ENCODE results near the gene CWF19L2.
"Not testable (repeated sequence)": the region's sequence is repeated elsewhere in the genome, so short reads cannot be mapped to it uniquely, and the experiment has no call there.

Gene CWF19L2
- 40.4 to 75.2 (median 64.2) reads per million in 3 experiments for total RNA-seq

DNA sequence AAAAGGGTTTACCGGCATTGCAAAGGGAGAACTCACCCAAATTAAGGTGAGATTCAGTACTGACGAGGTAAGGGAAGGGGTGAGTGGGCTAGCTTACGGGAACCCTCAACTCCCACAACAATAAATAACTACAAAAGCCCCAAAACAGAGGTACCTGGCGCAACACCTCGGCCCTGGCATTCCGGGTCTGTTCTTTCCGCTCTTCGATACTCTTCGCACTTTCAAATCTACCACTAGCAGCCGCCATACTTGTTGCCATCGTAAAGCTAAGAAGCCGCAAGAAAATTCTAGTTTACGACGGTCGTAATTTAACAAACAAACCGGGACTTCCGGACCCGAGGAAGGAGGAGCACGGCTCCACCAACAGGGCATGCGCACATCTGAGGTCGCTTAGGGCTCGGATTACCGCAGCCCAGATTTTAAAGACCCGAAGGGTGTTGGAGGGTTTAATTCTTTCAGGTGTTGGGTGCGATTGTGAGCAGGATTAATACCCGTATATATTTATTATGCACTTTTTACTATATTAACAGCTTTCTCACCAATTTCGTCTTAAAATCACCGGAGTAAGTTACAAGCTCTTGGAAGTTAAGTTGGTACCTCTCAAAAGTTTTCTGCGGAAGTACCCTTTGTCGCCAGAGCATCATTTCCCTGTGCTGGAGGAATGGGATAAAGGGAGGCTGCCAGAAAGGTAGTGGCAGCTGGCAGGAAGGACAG lies at the start of gene CWF19L2:
CWF19L2 (minus strand) TSS at position 268 of the 714 bp plus-strand sequence; CDS start at position 259, 9 bp downstream.
- peak; percentile 93 for DNase-seq

- no peak for DNase-seq
Measured at GRCh38 chr11:107505647-107506225, 48.1 kb upstream of the CWF19L2 start.

- no peak for DNase-seq
Measured at GRCh38 chr11:107504981-107505380, 47.4 kb upstream of the CWF19L2 start.

GRCh38 chr11:107501713-107502112 lies 44.1 kb upstream of the CWF19L2 start:
- DNase-seq, result no peak

DNA sequence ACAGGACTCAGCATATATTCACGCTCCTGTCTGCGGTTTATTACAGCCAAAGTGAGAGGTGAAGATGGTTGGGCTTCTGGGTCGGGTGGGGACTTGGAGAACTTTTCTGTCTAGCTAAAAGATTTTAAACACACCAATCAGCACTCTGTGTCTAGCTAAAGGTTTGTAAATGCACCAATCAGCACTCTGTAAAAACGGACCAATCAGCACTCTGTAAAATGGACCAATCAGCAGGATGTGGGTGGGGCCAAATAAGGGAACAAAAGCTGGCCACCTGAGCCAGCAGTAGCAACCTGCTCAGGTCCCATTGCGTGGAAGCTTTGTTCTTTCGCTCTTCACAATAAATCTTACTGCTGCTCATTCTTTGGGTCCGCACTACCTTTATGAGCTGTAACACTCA lies 39.7 kb upstream of the CWF19L2 start:
- DNase-seq, result not testable (repeated sequence)

- no peak for DNase-seq
Measured at GRCh38 chr11:107496011-107496410, 38.4 kb upstream of the CWF19L2 start.

DNA sequence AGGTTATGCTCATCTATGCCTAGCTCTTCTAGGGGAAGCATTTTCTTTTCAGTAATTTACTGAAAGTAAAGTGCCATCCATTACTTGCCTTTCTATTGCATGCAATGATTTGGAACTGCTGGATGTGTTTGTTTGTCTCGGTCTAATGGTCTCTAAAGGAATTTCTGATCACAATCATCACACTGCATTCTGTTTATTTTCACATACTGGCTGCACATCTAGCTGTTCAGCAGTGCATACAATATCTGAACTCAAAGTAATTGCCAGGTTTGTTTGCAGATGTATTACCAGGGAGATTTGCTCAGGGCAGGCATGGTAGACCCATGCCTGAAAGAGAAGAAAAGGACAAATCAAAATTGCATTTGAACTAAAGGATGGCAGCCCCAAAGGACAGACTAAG lies 36.4 kb upstream of the CWF19L2 start:
- DNase-seq, result no peak

DNA sequence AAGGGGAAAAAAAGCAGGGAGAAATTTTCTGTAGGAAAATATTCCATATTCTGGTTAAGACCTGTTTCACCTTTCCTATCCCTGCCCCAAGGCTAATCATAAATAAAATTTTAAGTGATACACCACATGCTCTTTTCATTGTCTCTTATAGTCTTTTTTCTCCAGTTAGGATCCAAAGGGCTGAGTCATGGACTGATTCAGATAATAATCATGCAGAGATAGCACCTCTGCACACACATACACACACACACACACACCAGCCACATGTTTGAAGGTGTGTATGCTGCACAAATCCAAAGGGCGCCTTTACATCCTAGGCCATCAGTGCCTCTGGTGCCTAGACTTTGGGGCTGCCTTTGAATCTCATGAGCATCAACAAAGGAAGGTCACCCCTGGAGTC lies 35.5 kb upstream of the CWF19L2 start:
- no peak for DNase-seq

DNA sequence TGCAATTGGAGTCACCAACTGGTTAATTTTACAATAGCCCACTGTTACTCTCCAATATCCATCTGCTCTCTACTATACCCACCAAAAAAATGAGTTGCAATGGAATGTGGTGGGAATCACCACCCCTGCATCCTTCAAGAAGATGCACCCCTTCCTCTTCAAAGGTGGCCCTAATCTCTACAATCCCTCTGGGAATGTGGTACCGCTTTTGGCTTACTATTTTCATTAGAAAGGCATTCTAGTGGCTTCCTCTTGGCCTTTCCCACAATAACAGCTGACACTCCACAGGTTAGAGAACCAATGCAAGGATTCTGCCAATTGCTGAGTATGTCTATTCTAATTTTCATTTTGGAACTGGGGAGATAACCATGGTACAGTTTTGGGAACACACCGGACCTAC lies 33.2 kb upstream of the CWF19L2 start:
- no peak for DNase-seq

DNA sequence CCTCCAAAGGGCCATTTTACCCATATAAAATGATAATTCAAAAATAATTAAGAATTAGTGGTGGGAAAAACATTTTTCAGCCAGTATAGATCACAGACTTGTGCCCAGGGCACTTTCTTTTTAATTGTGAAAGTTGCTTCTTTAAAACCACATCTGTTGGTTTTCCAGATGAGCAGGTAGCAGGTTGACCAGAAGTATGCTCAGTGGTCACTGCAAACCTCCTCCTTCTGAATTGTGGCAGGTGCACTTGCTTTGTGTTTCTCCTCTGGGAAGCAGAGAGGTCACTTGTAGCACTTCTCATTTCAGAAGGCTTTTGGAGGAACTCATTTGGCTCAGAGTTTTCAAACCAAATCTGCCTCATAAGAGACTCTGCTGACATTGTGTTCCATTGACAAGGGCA lies 24.6 kb upstream of the CWF19L2 start:
- no peak for DNase-seq

DNA sequence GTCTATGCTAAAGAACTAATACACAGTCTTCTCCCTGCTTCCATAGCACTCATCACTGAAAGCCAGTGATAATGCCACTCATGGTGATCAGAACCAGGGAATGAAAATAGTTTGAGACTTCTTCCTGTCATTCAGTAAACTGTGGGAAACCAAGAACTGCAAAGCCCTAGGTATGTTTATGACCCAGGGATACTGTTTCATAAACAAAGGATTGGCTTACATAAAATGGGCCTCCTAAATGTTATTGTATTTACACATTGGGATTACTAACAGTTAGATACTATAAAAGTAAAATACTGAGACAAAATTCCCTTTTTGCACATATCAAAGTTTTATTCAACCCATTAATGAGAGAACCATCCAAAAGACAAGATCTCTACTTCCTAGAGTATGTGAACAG lies 21.3 kb upstream of the CWF19L2 start:
- DNase-seq, result no peak

GRCh38 chr11:107477820-107478219 lies 20.2 kb upstream of the CWF19L2 start:
- no peak for DNase-seq

GRCh38 chr11:107473792-107474191 lies 16.2 kb upstream of the CWF19L2 start:
- no peak for DNase-seq

DNA sequence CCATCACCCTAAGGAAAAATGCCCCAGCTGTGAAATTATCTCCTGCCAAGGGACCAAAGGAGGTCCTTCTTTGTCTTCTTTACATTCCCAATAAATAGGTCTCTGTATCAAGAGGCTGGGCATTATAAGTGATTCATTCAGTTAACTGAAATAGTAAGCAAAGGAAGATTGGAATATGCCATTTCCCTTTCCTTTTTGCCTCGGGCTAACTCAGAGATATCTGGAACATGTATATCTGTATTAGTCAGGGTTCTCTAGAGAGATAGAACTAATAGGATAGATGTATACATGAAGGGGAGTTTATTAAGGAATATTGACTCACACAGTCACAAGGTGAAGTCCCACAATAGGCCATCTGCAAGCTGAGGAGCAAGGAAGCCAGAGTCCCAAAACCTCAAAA lies 15.3 kb upstream of the CWF19L2 start:
- DNase-seq, result no peak

DNA sequence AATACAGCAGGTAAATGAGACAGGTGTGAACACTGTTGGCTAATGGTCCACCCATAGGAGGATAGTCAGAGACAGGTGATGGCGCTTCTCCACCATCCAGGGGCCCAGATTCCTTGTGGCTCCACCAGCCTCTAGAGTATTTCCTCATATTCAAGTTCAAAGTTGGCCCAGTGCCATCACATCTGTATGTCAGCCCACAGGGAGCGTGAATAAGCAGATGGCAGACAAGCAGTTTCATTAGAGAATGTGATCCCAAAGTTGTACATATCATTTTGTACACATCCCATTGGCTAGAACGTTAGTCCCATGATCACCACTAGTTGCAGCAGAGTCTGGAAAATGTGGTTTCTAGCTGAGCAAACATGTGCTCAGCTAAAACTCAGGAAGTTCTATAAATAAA lies 11.0 kb upstream of the CWF19L2 start:
- DNase-seq, result no peak

GRCh38 chr11:107467696-107468095 lies 10.1 kb upstream of the CWF19L2 start:
- DNase-seq, result no peak

DNA sequence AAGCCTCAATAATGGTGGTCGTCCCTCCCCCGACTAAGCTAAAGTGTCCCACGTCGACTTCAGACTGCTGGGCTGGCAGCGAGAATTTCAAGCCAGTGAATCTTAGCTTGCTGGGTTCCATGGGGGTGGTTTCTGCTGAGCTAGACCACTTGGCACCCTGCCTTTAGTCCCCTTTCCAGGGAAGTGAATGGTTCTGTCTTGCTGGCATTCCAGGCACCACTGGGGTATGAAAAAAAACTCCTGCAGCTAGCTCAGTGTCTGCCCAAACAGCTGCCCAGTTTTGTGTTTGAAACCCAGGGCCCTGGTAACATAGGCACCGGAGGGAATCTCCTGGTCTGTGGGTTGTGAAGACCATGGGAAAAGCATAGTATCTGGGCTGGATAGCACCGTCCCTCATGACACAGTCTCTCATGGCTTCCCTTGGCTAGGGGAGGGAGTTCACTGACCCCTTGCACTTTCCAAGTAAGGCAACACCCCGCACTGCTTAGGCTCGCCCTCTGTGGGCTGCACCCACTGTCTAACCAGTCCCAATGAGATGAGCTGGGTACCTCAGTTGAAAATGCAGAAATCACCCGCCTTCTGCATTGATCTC lies 8.7 kb upstream of the CWF19L2 start:
- not testable (repeated sequence) for DNase-seq

- DNase-seq, result no peak
Measured at GRCh38 chr11:107457205-107457557, 444 bp downstream of the CWF19L2 start.

DNA sequence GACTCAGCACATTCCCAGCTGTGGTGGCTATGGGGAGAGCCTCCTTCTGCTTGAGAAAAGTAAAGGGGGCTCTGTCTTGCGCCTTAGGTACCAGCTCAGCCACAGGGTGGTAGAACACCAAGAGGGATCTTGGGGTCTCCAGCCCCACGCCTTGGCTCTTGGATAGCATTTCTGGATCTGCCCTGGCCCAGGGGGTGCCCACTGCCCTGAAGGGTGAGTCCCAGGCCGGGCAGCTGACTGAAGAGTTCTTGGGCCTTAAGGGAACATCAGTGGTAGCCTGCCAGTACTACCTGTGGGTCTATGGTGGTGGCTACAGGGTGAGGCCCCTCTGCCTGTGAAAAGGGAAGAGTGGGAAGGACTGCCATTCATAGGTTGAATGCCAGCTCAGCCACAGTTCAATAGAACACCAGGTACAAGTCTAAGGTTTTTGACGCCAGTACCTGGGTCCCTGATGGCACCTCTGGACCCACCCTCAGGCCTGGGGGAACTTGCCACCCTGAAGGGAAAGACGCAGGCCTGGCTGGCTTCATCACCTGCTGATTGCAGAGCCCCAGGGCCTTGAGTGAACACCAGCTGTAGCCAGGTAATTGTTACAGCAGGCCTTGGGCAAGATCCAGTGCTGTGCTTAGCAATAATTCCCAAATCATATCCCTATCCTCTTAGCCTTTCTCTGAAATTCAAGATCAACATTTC lies 3.9 kb downstream of the CWF19L2 start:
- DNase-seq, result no peak

GRCh38 chr11:107446822-107447431 lies 10.7 kb downstream of the CWF19L2 start:
- DNase-seq, result no peak

GRCh38 chr11:107442715-107443215 lies 14.9 kb downstream of the CWF19L2 start:
- no peak for DNase-seq

GRCh38 chr11:107439586-107440167 lies 17.9 kb downstream of the CWF19L2 start:
- no peak for DNase-seq

DNA sequence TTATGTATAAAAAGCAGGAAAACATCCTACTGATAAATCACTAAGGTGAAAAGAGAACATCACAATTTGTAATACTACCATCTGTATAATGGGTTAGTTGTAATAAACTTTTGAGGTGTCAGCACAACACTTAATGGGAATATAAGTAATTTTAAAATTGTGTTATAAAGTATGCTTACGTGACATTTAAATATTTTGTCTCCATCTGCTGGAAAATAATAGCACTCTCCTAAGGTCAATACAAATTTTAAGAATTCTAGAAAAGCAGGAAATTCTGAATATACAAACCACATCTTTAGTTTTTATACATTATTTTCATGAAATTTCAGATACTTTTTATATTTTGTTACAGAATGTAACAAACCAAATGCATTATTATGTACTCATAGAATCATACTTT lies 19.5 kb downstream of the CWF19L2 start:
- DNase-seq, result no peak

All from central memory CD4-positive, alpha-beta T cell (primary cell).